Left cardiac atrium (tissue), 4 donors: ENCODE measurements around the gene LARP1. TPM values are rescaled to one million over a fixed set of nuclear protein-coding genes. Genes with fewer than 3 reads are reported as not detected.
"Not testable (repeated sequence)": the region's sequence is repeated elsewhere in the genome, so short reads cannot be mapped to it uniquely, and the experiment has no call there.

Experiments
- ATAC-seq, 2 donors: fragments of 200-7000 bp; cut with Tn5 transposase; one replicate each; pipeline ENCODE4 v1.9.1; 2020; ENCODE audit warnings: mild to moderate bottlenecking in 2 of 2, moderate library complexity in 2 of 2
- DNase-seq: peaks from one replicate; pipeline ENCODE4 v3.0.0-alpha.2; 2020
- intact Hi-C, 2 donors: fragments of 100-400 bp; cut with DNase I; formaldehyde crosslinking; loops; one replicate each; pipeline versions ENCODE4 v1.14.1 to v1.15.1; 2022 to 2023
- total RNA-seq, 2 donors: library from RNA; stranded (reverse); fragmentation: NEBNext Ultra II Directional; extraction: Animal tissue kit (Norgen Biotek cat#: 25700); gene quantifications; one replicate each; pipeline ENCODE4 v1.2.1, GENCODE V29; 2021
- donor health status: DM: no; HTN: yes; CAD: no.
- donor health status: DM: no; HTN: yes; CAD: no; lungs with severe emphysema.
- donor health status: DM: yes; HTN: yes; CAD: no.
- donor health status: Dilated cardiomyopathy.

LARP1 gene
- total RNA-seq, 2 donors from 2014 or later, result 105 to 145 TPM

DNA sequence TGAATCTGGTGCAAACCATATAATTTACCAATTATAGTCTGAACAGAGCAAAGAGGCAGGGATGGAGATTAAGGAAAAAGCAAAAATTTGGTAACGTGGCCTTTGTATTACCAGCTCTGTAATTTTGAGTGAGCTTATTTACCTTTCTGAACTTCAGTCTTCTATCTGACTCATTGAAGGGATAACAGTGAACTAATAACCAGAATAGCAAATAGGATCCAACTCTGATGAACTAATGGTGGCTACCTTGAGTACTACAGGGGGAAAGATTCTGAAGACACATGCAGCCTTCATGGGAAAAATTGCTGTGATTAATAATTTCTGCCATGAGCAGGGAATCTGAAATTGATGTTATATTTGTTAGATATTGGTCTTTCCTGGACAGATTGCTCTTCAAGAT, 23.0 kb upstream of the LARP1 start:
- no peak for ATAC-seq
- intact Hi-C loops, result no loop called here
- DNase-seq, result no peak

DNA sequence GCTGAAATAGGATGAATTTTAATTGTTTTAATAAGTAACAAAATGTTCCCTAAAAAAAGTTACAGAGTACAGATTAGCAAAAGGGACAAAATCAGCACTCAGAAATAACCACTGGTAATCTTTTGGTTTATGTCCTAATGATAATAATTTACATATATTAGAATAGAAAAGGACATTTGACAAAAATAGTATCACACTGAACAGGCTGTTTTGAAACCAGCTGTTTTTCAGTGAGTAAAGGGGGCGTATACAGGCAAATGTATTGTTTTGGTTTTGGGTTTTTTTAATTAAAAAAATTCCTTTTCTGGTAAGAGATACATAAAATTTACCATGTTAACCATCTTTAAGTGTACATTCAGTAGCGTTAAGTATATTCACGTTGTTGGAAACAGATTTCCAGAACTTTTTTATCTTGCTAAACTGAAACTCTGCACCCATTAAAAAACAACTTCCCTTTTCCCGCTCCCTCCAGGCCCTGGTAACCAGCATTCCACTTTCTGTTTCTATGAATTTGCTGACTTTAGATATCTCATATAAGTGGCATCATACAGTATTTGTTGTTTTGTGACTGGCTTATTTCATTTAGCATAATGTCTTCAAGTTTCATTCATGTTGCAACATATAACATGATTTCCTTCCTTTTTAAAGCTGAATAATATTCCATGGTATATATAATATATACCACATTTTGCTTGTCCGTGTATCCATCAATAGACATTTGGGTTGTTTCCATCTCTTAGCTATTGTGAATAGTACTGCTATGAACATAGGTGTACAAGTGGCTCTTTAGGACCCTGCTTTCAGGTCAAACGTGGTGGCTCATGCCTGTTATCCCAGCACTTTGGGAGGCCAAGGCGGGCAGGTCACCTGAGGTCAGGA, 20.6 kb upstream of the LARP1 start:
- no peak for DNase-seq
- ATAC-seq, result no peak
- intact Hi-C loops, result no loop called here

DNA sequence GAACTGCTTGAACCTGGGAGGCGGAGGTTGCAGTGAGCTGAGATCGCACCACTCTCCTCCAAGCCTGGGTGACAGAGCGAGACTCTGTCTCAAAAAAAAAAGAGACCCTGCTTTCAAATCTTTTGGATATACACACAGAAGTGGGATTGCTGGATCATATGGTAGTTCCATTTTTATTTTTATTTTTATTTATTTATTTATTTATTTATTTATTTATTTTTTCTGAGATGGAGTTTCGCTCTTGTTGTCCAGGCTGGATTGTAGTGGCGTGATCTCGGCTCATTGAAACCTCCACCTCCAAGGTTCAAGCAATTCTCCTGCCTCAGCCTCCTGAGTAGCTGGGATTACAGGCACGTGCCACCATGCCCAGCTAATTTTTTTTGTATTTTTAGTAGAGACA, 19.8 kb upstream of the LARP1 start:
- DNase-seq, intact Hi-C loops, ATAC-seq: not testable (repeated sequence)

DNA sequence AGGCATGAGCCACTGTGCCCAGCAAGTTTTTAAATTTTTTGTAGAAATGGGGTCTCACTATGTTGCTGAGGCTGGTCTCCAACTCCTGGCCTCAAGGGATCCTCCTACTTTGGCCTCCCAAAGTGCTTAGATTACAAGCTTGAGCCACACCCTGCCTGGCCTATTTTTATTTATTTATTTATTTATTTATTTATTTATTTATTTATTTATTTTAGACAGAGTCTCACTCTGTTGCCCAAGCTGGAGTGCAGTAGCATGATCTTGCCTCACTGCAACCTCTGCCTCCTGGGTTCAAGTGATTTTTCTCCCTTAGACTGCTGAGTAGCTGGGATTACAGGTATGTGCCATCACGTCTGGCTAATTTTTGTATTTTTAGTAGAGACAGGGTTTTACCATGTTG, 18.8 kb upstream of the LARP1 start:
- DNase-seq, intact Hi-C loops, ATAC-seq: not testable (repeated sequence)

- intact Hi-C loops, result no loop called here
- no peak for DNase-seq
- ATAC-seq, result no peak
Measured at GRCh38 chr5:154737667-154738320, 17.4 kb upstream of the LARP1 start.

DNA sequence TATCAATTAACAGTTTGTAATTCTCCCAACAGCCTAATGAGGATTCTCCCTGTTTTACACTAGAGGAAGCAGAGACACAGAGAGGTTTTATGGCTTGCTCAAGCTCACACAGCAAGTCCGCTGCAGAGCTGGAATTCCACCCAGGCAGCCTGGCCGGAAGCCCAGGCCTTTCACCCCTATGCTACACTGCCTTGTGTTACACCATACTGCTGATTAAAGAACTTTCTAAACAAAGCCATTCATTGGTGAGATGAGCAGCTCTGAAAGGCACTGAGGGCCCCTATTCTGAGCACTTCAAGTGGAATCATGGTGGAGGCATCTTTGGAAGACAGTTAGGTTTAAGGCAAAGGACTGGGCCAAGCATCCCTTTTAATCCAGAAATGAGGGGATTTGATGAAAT, 14.7 kb upstream of the LARP1 start:
- intact Hi-C loops, result no loop called here
- peak; percentile 84 to 89 for ATAC-seq
- DNase-seq, result peak; percentile 68

DNA sequence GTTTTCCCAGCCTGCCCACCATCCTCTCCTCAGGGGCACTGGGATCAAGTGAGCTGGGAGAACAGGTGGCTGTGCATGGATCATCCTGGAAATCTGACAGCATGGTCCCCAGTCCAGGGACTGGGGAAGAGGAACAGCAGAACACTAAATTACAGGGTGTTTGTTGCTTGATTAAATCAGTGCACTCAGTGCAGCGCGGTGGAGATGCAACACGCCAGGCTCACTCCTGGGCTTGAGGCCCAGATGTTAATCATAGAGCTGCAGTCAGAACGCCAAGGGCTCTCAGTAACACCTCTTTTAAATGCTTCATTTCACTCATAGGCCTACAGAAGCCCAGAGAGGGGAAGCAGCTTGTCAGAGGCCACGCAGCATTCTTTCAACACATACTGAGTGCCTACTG, 14.2 kb upstream of the LARP1 start:
- DNase-seq (no peak), ATAC-seq (peak; percentile 71 to 93)
- intact Hi-C loops, result no loop called here

GRCh38 chr5:154741415-154741814, 13.8 kb upstream of the LARP1 start:
- no peak for ATAC-seq
- DNase-seq, result no peak
- intact Hi-C loops, result no loop called here

DNA sequence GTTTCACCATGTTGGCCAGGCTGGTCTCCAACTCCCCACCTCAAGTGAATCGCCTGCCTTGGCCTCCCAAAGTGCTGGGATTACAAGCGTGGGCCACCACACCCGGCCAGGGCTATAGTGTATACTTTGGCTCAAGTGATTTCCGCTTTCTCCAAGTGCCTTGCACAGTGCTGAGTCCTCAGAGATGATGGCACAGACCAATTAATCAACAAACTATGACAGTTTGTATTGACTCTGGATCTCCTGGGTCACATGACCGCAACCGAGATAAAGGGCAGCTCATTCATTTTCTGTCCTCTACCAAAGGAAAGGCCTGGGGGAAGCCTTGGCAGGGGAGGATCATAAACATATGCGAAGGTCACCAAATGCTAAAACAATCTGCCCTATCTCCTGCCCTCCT, 11.4 kb upstream of the LARP1 start:
- ATAC-seq (no peak), DNase-seq (no peak)
- intact Hi-C loops, result no loop called here

GRCh38 chr5:154745349-154745748, 9.8 kb upstream of the LARP1 start:
- intact Hi-C loops, result no loop called here
- ATAC-seq, result no peak
- no peak for DNase-seq

GRCh38 chr5:154749491-154749890, 5.7 kb upstream of the LARP1 start:
- ATAC-seq (no peak), DNase-seq (no peak)
- intact Hi-C loops, result no loop called here

- ATAC-seq, intact Hi-C loops, DNase-seq: not testable (repeated sequence)
Measured at GRCh38 chr5:154750641-154751040, 4.5 kb upstream of the LARP1 start.

DNA sequence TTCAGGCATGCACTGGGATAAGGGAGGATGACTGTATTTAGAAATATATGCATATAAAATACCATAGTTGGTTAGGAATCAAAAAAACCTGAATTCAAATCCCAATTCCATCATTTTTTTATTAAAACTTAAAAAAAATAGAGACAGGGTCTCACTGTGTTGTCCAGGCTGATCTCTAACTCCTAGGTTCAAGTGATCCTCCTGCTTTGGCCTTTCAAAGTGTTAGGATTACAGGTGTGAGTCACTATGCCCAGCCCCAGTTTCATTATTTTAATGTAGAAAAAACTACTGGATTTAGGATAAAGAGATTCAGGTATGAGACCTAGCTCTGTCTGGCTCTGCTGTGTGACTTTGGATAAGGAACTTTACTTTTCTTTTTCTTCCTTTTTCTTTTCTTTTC, 3.3 kb upstream of the LARP1 start:
- no peak for DNase-seq
- no peak for ATAC-seq
- intact Hi-C loops, result no loop called here

- intact Hi-C loops, result no loop called here
- ATAC-seq, result peak; percentile 36 to 59
- DNase-seq, result peak; percentile 80
Measured at GRCh38 chr5:154753792-154754191, 1.4 kb upstream of the LARP1 start.

DNA sequence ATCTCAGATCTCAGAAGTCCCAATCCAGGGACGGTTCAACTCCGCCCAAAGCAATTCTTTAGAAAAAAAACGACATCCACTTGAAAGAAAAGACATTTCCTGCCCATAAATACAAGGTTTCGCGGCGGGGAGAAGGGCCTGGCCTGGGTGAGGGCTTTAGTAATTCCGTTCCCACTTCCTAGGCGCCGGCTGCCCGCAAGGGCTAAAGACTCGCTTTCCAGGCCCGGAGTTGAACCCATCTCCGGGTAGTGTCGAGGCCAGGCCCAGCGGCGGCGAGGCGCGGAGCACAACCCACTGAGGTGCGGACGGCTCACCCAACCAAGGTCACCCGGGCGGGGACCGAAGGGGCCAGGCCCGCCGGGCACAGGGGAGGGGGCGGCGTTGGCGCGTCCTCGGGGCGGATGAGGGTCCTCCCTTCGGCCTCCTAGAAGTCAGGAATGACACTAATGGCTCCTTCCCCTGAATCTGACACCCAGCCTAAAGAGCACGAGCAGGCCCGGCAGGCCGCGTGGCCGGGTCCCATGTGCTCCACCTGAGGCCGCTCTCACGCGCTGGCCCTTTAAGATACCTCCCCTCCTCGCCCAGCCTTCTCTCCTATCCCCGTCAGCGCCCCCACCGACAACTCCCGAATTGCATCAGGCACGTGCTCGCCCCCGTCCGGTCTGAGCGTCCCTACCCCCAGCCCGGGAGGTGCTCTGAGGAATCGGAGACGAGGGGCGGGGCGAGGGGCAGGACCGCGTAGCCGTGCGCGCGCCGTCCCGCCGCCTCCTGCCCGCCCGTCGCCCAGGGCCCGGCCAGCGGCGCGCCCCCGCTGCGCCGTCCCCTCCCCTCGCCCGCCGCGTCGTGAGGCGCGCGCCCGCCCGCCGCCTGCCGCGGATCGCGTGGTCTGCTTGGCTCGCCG, 467 bp upstream of the LARP1 start:
- peak; percentile 93 for ATAC-seq
- intact Hi-C loops, result loop anchor here in 1 of 2 donors (5.0 kb wide), 3 partner anchors 38 to 103 kb away; partner anchors contain the start of gene CNOT8
- DNase-seq, result peak; percentile 99

DNA sequence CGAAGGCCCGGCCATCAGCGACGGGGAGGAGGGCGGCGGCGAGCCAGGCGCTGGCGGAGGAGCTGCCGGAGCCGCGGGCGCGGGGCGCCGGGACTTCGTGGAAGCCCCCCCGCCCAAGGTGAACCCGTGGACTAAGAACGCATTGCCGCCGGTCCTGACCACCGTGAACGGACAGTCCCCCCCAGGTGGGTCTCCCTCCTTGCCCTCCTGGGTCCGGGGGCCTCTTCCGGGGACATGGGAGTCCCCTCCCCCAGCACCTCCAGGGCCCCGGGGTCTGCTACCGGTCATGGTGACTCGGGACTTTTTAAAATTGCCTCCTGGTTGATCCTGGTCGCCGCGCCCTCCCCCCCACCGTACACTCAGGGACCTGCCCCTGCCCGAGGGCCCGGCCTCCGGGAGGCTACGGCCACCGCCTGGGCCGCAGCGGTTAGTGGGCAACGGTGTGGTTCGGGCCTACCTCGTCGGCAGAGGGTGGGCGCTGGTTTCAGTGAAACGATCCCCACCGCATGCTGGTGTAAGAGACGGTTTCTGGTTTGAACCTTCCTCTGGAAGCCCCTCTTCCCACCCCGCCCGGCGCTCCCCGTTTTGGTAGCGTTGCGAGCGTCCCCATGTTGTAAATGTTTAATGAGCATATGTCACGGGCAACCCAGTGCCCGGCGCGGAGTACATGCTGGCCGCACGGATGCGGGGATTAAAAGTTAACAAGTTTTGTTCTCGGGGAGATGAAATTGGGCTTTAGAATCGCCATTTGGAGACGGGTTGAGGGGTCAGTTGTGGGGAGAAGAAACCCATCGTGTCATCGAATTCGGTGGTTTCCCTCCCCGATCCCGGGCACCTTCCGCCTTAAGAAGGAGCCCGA, 1.1 kb downstream of the LARP1 start:
- intact Hi-C loops, result loop anchor here in 1 of 2 donors (5.0 kb wide), 3 partner anchors 36 to 101 kb away; partner anchors contain the start of gene CNOT8
- DNase-seq (peak; percentile 44), ATAC-seq (peak in 1 of 2 donors; percentile 12)

GRCh38 chr5:154756868-154757813, 2.0 kb downstream of the LARP1 start:
- DNase-seq (peak; percentile 59), ATAC-seq (peak; percentile 1 to 9)
- intact Hi-C loops, result loop anchor here in 1 of 2 donors (5.0 kb wide), 3 partner anchors 35 to 100 kb away; partner anchors contain the start of gene CNOT8
